GM19455 (cell line): Measurements from ENCODE around the gene SLC4A5.

Source experiments
- ATAC-seq: cut with Tn5 transposase; IDR thresholded peaks from one replicate; pipeline ENCODE4 v1.9.1; 2021; ENCODE audit not compliant: unreplicated experiment

Gene SLC4A5

DNA sequence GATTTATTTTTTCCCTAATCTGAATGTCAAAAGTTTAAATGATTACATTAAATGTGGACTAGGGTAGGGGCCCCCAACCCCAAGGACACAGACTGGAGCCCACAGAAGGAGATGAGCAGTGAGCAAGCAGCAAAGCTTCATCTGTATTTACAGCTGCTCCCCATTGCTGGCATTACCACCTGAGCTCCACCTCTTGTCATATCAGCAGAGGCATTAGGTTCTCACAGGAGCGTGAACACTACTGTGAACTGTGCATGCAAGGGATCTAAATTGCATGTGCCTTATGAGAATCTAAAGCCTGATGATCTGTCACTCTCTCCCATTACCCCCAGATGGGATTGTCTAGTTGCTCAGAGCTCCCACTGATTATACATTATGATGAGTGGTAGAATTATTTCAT, 168.3 kb downstream of the SLC4A5 start:
- no peak for ATAC-seq

DNA sequence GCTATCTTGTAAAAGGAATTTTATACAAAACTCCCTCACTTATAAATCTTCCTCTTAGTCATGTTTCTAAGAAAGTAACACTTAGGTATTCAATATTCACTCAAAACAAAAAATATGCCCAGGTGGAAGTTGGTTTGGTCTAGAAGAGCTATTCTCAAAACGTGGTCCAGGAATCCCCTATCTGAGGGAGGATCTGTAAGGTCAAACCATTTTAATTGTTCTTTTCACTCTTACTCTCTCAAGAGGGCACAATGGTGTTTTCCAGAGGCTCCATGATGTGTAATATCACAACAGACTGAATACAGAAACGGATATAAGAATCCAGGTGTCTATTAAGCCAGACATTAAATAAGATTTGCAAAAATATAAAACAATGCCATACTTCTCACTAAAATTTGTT, 174.5 kb downstream of the SLC4A5 start:
- no peak for ATAC-seq
